Endothelial cell (in vitro differentiated cells): ENCODE measurements around the gene MMP17. TPM values are rescaled to one million over a fixed set of nuclear protein-coding genes. Genes with fewer than 3 reads are reported as not detected.

Experiments used
- DNase-seq: peaks from one replicate; pipeline ENCODE4 v3.0.0; 2021; ENCODE audit warnings: low spot score
- H3K27ac Mint-ChIP-seq: one replicate; pipeline ENCODE4 v1.8.0; 2021; ENCODE audit warnings: mixed read lengths, inconsistent platforms; ENCODE audit not compliant: unreplicated experiment
- H3K27me3 Mint-ChIP-seq: one replicate; pipeline ENCODE4 v1.8.0; 2021; ENCODE audit warnings: mild to moderate bottlenecking, moderate library complexity, mixed read lengths, inconsistent platforms; ENCODE audit not compliant: unreplicated experiment
- H3K36me3 Mint-ChIP-seq: one replicate; pipeline ENCODE4 v1.8.0; 2021; ENCODE audit warnings: mild to moderate bottlenecking, low read depth, mixed read lengths, inconsistent platforms; ENCODE audit not compliant: unreplicated experiment
- H3K4me1 Mint-ChIP-seq: one replicate; pipeline ENCODE4 v1.8.0; 2021; ENCODE audit warnings: mild to moderate bottlenecking, mixed read lengths, inconsistent platforms; ENCODE audit not compliant: unreplicated experiment
- H3K4me3 Mint-ChIP-seq: one replicate; pipeline ENCODE4 v1.8.0; 2021; ENCODE audit warnings: mild to moderate bottlenecking, mixed read lengths, inconsistent platforms; ENCODE audit not compliant: unreplicated experiment
- H3K9me3 Mint-ChIP-seq: one replicate; pipeline ENCODE4 v1.8.0; 2021; ENCODE audit warnings: mixed read lengths, inconsistent platforms; ENCODE audit not compliant: unreplicated experiment
- total RNA-seq: library from RNA; stranded (reverse); fragmentation: NEBNext Ultra II Directional; extraction: Animal tissue kit (Norgen Biotek cat#: 25700); gene quantifications from one replicate; pipeline ENCODE4 v1.2.1, GENCODE V29; 2021; ENCODE audit not compliant: unreplicated experiment
- TF ChIP-seq, protein P1 (sequence below): fragments of 200-600 bp; sonication (generic); IDR thresholded peaks from one replicate; pipeline ENCODE4 v1.5.0; 2021; ENCODE audit warnings: antibody characterized with exemption; ENCODE audit not compliant: unreplicated experiment

The MMP17 gene
- total RNA-seq, 1 donor from 2014 or later: 6.3 TPM

- Mint-ChIP-seq H3K27me3 (peaks cover 19% of the 10 kb centered on the region), H3K4me1 (no peaks in the 10 kb centered on the region), H3K27ac (no peak overlapping the region), H3K4me3 (no peak overlapping the region), H3K36me3 (peaks cover 4% of the 10 kb centered on the region), H3K9me3 (no peaks in the 10 kb centered on the region)
- TF ChIP-seq, protein P1, sequence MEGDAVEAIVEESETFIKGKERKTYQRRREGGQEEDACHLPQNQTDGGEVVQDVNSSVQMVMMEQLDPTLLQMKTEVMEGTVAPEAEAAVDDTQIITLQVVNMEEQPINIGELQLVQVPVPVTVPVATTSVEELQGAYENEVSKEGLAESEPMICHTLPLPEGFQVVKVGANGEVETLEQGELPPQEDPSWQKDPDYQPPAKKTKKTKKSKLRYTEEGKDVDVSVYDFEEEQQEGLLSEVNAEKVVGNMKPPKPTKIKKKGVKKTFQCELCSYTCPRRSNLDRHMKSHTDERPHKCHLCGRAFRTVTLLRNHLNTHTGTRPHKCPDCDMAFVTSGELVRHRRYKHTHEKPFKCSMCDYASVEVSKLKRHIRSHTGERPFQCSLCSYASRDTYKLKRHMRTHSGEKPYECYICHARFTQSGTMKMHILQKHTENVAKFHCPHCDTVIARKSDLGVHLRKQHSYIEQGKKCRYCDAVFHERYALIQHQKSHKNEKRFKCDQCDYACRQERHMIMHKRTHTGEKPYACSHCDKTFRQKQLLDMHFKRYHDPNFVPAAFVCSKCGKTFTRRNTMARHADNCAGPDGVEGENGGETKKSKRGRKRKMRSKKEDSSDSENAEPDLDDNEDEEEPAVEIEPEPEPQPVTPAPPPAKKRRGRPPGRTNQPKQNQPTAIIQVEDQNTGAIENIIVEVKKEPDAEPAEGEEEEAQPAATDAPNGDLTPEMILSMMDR: no peak
- no peak for DNase-seq
Observed at GRCh38 chr12:131861261-131862083, 33.3 kb downstream of the MMP17 start.

GRCh38 chr12:131862084-131862441, 33.9 kb downstream of the MMP17 start:
- H3K9me3 Mint-ChIP-seq: no peaks in the 10 kb centered on the region
- TF ChIP-seq, protein P1: no peak
- no peaks in the 10 kb centered on the region for H3K4me1 Mint-ChIP-seq
- no peak overlapping the region for H3K27ac Mint-ChIP-seq
- H3K4me3 Mint-ChIP-seq: no peak overlapping the region
- DNase-seq: no peak
- peaks cover 4% of the 10 kb centered on the region for H3K36me3 Mint-ChIP-seq
- H3K27me3 Mint-ChIP-seq: peaks cover 19% of the 10 kb centered on the region

- TF ChIP-seq, protein P1: no peak
- H3K27me3 Mint-ChIP-seq: peaks cover 15% of the 10 kb centered on the region
- no peaks in the 10 kb centered on the region for H3K4me1 Mint-ChIP-seq
- no peaks in the 10 kb centered on the region for H3K9me3 Mint-ChIP-seq
- no peak overlapping the region for H3K4me3 Mint-ChIP-seq
- no peak for DNase-seq
- H3K27ac Mint-ChIP-seq: no peak overlapping the region
- no peaks in the 10 kb centered on the region for H3K36me3 Mint-ChIP-seq
Observed at GRCh38 chr12:131862600-131862993, 34.4 kb downstream of the MMP17 start.

- no peaks in the 10 kb centered on the region for H3K36me3 Mint-ChIP-seq
- H3K27me3 Mint-ChIP-seq: peaks cover 13% of the 10 kb centered on the region
- no peak for DNase-seq
- TF ChIP-seq, protein P1: no peak
- H3K9me3 Mint-ChIP-seq: no peaks in the 10 kb centered on the region
- no peak overlapping the region for H3K4me3 Mint-ChIP-seq
- H3K4me1 Mint-ChIP-seq: no peaks in the 10 kb centered on the region
- no peak overlapping the region for H3K27ac Mint-ChIP-seq
Observed at GRCh38 chr12:131862994-131863710, 35.0 kb downstream of the MMP17 start.
